Transverse colon (tissue), 3 donors: ENCODE results near the gene SCGB1C2.

Experiments used
- CTCF ChIP-seq, 5 experiments: fragments of 200-600 bp in 3 of 5; fragments of 450-650 bp in 2 of 5; sonication (generic) in 3 of 5; IDR thresholded peaks; 1 replicate in 2 of 5; 2 replicates in 3 of 5; pipeline ENCODE4 v1.5.1; 2016 to 2017; ENCODE audit warnings: antibody characterized with exemption in 5 of 5, inconsistent platforms in 3 of 5, mild to moderate bottlenecking in 2 of 5, moderate library complexity in 1 of 5
- EP300 ChIP-seq: sonication (generic); formaldehyde crosslinking; IDR thresholded peaks from one replicate; pipeline ENCODE4 v1.6.1; 2017; ENCODE audit warnings: antibody characterized with exemption, low read depth
- POLR2A ChIP-seq: fragments of 450-650 bp; IDR thresholded peaks from one replicate; pipeline ENCODE4 v1.6.1; 2016; ENCODE audit warnings: antibody characterized with exemption, mild to moderate bottlenecking, moderate library complexity

GRCh38 chr17:179066-179432 lies 41.7 kb downstream of the SCGB1C2 start:
- TF ChIP-seq CTCF (IDR thresholded peaks at IDR 0.05) (no peak), EP300 (no peak), POLR2A (no peak)
